NCI-H2227 (cell line): ENCODE results near the gene PMEL.
"Not testable (repeated sequence)": the region's sequence is repeated elsewhere in the genome, so short reads cannot be mapped to it uniquely, and the experiment has no call there.

Source experiments
- DNase-seq: peaks from one replicate; lab custom pipeline; 2025; ENCODE audit not compliant: unreplicated experiment; lab: John Stamatoyannopoulos, UW

PMEL gene

GRCh38 chr12:55965941-55966407 is at the start of gene PMEL:
Gene PMEL, minus strand, starts transcription at chr12:55966042. Its CDS starts 31 bp downstream, at chr12:55966011.
- DNase-seq: no peak

GRCh38 chr12:56014205-56014604 is 48.4 kb upstream of the PMEL start:
- DNase-seq: no peak

DNA sequence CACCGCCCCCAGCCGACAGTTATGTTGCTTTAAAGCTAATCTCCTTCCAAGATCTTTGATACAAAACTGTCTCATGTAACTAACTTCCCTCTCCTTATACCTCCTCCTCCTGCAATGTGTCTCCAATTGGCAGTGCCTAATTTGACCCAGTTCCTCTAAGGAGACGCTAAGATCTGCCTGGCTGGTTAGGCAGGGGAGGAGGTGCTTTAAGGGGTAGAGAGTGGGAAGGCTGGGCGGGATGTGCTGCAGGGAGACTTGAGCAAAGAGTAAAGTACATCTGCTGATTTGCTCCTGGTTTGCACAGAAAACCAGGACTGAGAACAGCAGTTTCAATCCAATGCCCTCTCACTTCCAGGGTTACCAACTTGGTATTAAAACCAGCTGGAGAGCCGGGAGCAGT is 47.6 kb upstream of the PMEL start:
- no peak for DNase-seq

- no peak for DNase-seq
Observed at GRCh38 chr12:56011509-56012090, 45.8 kb upstream of the PMEL start.

DNA sequence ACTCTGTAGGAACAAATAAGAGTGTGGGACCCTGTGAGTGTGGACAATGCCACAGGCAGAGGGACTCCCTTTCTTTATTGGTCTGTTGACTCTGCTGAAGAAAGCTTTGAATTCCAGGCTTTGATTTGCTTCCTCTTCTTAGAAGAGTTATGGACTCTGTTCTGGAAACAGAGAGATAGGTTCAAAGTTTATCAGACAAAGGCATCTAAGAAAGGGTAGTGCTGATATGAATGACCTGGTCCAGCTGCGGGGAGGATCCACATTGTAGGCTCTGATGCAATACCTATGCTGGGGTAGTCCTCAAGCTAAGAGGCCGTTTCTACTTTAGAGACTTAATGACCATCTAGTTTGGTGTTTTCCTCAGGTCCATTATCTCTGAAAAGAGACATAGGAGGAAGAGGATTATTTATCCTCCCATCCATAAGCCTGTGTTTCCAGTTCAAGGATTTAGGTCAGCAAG is 44.3 kb upstream of the PMEL start:
- DNase-seq: no peak

- DNase-seq: peak; percentile 70
Observed at GRCh38 chr12:56007564-56008559, 42.0 kb upstream of the PMEL start.

- DNase-seq: no peak
Observed at GRCh38 chr12:56004211-56004610, 38.4 kb upstream of the PMEL start.

DNA sequence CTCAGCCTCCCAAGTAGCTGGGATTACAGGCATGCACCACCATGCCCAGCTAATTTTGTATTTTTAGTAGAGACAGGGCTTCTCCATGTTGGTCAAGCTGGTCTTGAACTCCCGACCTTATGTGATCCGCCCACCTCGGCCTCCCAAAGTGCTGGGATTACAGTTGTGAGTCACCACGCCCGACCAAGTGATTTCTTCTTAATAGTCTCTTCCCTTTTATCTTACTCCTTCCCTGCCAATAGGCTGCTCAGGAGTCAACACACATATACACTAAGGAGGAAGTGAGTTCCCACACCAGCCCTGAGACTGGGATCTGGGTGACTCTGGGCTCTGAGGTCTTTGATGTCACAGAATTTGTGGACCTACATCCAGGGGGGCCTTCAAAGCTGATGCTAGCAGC is 37.5 kb upstream of the PMEL start:
- DNase-seq: not testable (repeated sequence)

DNA sequence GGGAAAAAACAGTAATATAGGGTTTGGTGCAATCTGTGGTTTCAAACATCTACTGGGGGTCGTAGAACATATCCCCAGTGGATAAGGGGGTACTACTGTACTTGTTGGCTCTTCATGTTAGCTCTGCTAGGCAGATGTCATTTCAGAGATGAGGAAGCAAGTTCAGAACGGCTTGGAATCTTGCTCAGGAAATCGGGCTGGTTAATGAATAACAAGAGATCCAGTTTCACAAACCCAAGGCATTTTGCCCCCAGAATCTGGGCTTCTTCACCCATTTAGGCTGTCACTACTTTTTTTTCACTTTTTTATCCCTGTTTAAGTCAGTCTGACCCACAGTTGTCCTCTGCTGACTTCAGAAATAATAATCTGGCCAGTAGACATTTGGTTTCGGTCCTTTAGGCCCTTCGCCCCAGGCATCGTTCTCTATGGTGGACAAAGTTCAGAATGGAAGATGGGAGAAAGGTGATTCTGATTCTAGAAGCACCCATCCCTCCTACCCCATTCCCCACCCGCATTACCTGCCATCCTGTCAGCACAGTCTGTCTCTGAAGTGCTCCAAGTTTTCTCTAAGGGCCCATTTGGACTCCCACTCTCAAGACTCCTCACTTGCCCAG is 35.8 kb upstream of the PMEL start:
- DNase-seq: no peak

GRCh38 chr12:55999999-56000540 is 34.2 kb upstream of the PMEL start:
- not testable (repeated sequence) for DNase-seq

- not testable (repeated sequence) for DNase-seq
Observed at GRCh38 chr12:55999522-55999921, 33.7 kb upstream of the PMEL start.

DNA sequence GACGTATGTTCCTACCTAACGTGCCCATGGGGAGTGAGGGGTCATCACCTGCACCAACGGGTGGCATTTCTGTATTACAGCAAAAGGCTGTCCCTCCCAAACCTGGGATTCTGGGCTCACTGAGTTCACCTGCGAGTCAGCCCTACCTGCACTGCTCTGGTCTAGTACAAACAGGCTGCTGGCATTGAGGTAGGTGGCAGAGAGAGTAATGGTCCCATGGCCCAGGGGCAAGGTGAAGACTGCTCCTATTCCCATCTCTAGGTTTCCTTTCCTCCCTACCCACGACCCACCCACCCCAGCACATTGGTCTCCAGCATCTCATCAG is 31.7 kb upstream of the PMEL start:
- no peak for DNase-seq

- peak; percentile 89 for DNase-seq
Observed at GRCh38 chr12:55996715-55997534, 31.1 kb upstream of the PMEL start, which contains the start of gene SUOX. Gene SUOX, plus strand, starts transcription at chr12:55997276. Its CDS starts 4,946 bp downstream, at chr12:56002222.

GRCh38 chr12:55996201-55996714 is 30.4 kb upstream of the PMEL start:
- DNase-seq: peak; percentile 64

- no peak for DNase-seq
Observed at GRCh38 chr12:55995366-55995765, 29.5 kb upstream of the PMEL start.

DNA sequence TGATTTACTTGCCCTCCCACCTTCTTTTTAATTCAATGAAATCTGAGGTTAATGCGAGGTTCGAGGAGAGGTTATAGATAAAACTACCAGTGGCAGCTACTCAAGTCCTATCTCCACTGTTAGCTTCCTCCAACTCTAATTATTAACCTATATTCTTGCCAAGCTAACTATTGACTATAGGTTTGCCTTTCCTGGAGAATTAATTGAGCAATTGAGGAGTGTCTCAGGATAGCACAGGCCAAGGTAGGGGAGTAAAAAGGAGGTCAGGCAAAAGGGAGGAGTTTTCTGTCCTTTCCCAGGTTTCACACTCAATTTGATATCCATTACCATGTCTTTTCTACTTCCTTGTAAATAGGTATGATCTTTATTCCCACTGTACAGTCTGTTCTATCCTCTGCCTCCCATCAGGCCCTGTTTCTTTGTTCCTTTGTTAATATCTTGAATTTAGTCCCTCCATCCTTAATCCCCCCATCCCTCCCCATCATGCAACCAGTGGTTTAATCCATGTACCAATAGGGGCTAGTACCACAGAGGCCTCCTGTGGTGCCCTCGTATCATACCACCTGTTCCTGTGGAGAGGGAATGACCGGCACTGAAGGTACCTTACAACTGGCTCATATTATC is 27.5 kb upstream of the PMEL start:
- DNase-seq: no peak

- no peak for DNase-seq
Observed at GRCh38 chr12:55991110-55991509, 25.3 kb upstream of the PMEL start.

DNA sequence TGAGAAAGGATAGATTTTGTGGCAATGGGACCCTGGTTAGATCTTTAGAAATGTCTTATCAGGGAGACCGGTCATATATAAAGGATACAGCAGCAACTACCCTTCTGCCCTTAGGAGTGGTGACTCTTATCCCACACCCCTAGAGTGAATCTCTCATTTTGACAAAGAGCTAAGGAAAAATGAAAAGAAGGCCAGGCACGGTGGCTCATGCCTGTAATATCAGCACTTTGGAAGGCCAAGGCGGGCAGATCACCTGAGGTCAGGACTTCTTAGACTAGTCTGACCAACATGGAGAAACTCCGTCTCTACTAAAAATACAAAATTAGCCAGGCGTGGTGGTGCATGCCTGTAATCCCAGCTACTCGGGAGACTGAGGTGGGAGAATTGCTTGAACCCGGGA is 20.1 kb upstream of the PMEL start:
- DNase-seq: not testable (repeated sequence)

DNA sequence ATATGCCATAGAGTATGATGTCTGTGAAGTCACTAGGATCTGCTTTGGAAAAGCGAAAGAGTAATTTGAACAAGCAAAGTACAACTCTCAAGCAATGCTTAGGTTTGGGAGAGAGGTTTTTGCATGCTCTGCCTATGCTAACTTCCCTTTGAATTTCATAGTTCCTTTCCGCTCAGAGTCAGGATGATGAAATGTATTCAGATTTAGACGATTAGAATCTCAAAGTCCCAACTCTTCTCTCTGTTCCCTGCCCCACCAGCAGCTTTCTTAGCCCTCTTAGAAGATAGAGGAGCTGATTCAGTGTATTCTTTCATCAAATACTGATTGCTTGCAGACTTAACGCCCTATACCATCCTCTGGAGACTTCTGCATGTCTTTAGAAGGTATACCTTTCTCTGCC is 19.5 kb upstream of the PMEL start:
- no peak for DNase-seq

DNA sequence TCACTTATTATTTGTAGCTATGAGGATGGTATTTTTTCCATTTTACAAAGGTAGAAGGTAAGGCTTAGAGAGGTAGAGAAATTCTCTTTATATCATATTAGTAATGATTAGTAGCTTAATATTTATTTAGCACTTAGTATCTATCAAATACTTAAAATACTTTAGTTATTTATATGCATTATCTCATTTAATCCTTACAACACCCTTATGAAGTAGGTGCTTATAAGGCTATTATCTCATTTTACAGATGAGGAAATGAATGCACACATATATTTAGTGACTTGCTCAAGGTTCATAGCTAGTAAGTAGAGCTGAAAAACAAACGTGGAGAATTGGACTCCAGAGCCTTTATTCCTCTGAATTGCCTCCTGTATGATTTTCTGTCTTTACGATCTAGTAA is 19.0 kb upstream of the PMEL start:
- DNase-seq: no peak
